ENCODE results near the gene SYNJ2.
A peak's percentile ranks its signal among the peaks of the same experiment; 100 is the strongest.

SYNJ2 gene

DNA sequence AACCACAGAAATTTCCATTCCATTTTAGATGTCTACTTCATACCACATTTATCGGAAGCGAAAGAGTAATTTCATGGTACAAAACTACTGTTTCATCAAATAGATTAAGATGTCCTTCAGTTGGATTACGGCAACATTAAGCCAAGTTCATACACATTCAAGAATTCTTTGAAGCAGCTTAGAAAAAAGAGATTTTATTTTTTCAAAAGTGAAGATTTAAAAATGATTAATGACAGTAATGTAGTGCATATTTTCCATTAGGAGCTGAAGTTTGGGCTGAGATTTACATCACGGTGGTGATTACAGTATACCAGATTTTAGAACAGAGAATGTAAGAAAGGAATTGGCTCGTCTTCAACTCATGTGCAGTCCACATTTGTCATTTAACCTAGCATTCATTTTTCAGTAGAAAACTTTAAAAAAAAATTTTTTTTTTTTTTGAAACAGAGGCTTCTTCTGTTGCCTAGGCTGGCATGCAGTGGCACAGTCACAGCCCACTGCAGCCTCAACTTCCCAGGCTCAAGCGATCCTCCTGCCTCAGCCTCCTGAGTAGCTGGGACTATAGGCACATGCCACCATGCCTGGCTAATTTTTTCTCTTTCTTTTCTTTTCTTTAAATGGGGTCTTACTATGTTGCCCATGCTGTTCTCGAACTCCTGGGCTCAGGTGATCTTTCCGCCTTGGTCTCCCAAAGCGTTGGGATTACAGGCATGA lies 1.9 kb downstream of the SYNJ2 start:
- no peaks in the 10 kb centered on the region for H3K9me3 Mint-ChIP-seq (ENCODE audit: low read depth)
- H3K36me3 Mint-ChIP-seq: no peaks in the 10 kb centered on the region
- no peaks in the 10 kb centered on the region for H3K27me3 Mint-ChIP-seq
- H3K4me1 Mint-ChIP-seq (ENCODE audit: low read depth): peaks cover 55% of the 10 kb centered on the region
- H3K4me3 Mint-ChIP-seq: peak overlapping the region; percentile 90
- H3K27ac Mint-ChIP-seq: peak overlapping the region; percentile 85

GRCh38 chr6:157984128-157984527 lies 2.5 kb downstream of the SYNJ2 start:
- H3K9me3 Mint-ChIP-seq (ENCODE audit: low read depth): no peaks in the 10 kb centered on the region
- no peaks in the 10 kb centered on the region for H3K36me3 Mint-ChIP-seq
- H3K27me3 Mint-ChIP-seq: no peaks in the 10 kb centered on the region
- H3K27ac Mint-ChIP-seq: peak overlapping the region; percentile 61
- peak overlapping the region; percentile 66 for H3K4me3 Mint-ChIP-seq
- H3K4me1 Mint-ChIP-seq (ENCODE audit: low read depth): peaks cover 61% of the 10 kb centered on the region

DNA sequence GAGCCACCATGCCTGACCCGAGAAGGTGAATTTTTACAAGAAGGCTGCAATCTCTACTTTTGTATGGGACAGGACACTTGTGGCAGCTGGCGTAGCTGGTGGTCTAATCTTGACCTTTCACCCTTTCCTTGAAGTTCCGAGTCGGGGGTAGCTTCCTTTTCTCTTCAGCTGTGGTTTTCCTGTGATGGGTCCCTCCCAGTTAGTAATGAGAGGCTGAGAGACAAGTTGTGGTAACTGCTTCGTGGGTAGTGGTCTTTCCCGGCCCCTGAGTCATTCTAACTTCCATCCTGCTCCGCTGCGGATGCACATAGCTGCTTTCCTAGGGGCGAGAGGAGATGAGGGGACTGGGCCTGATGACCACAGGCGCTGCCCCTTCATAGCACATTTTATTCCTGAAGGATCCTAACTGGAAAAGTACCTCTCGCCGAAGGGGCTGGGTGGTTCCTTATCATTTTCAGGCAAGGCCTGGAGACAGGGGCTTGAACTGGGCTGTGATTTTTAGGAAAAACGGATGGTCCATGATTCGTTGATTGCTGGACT lies 3.1 kb downstream of the SYNJ2 start:
- Mint-ChIP-seq H3K4me3 (peak overlapping the region; percentile 66), H3K27me3 (no peaks in the 10 kb centered on the region), H3K4me1 (ENCODE audit: low read depth) (peaks cover 62% of the 10 kb centered on the region), H3K27ac (peak overlapping the region; percentile 34), H3K36me3 (no peaks in the 10 kb centered on the region), H3K9me3 (ENCODE audit: low read depth) (no peaks in the 10 kb centered on the region)

- Mint-ChIP-seq H3K27ac (no peak overlapping the region), H3K36me3 (no peaks in the 10 kb centered on the region), H3K27me3 (no peaks in the 10 kb centered on the region), H3K9me3 (ENCODE audit: low read depth) (no peaks in the 10 kb centered on the region), H3K4me1 (ENCODE audit: low read depth) (peaks cover 62% of the 10 kb centered on the region), H3K4me3 (no peak overlapping the region)
Measured at GRCh38 chr6:157985378-157986155, 3.9 kb downstream of the SYNJ2 start.

- peaks cover 2% of the 10 kb centered on the region for H3K36me3 Mint-ChIP-seq
- H3K4me3 Mint-ChIP-seq: no peak overlapping the region
- H3K27ac Mint-ChIP-seq: no peak overlapping the region
- H3K4me1 Mint-ChIP-seq (ENCODE audit: low read depth): peaks cover 67% of the 10 kb centered on the region
- no peaks in the 10 kb centered on the region for H3K27me3 Mint-ChIP-seq
- no peaks in the 10 kb centered on the region for H3K9me3 Mint-ChIP-seq (ENCODE audit: low read depth)
Measured at GRCh38 chr6:157987788-157988699, 6.4 kb downstream of the SYNJ2 start.

DNA sequence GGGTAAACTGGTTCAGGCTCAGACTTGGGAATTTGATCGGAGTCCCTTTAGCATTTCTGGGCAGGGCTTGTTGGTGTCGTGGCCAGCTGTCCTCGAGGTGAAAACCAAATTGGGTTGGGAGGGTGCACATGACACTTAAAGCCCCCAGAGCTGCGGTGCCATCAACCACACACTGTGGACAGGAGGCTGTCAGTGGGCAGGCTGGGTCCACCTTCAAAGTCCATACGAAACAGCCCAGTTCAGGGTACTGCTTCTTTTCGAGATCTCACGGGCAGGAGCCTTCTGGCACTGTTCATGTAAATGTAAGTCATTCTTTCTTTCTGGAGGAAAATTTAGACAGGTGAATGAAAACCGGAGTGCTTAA lies 7.0 kb downstream of the SYNJ2 start:
- Mint-ChIP-seq H3K27ac (peak overlapping the region; percentile 16), H3K9me3 (ENCODE audit: low read depth) (no peaks in the 10 kb centered on the region), H3K4me1 (ENCODE audit: low read depth) (peaks cover 67% of the 10 kb centered on the region), H3K36me3 (peaks cover 2% of the 10 kb centered on the region), H3K4me3 (no peak overlapping the region), H3K27me3 (no peaks in the 10 kb centered on the region)

- Mint-ChIP-seq H3K36me3 (peaks cover 2% of the 10 kb centered on the region), H3K4me1 (ENCODE audit: low read depth) (peaks cover 64% of the 10 kb centered on the region), H3K27me3 (no peaks in the 10 kb centered on the region), H3K4me3 (no peak overlapping the region), H3K9me3 (ENCODE audit: low read depth) (no peaks in the 10 kb centered on the region), H3K27ac (peak overlapping the region; percentile 88)
Measured at GRCh38 chr6:157989541-157990289, 8.1 kb downstream of the SYNJ2 start.

GRCh38 chr6:157990321-157991066 lies 8.8 kb downstream of the SYNJ2 start:
- Mint-ChIP-seq H3K4me1 (ENCODE audit: low read depth) (peaks cover 58% of the 10 kb centered on the region), H3K9me3 (ENCODE audit: low read depth) (no peaks in the 10 kb centered on the region), H3K36me3 (peaks cover 2% of the 10 kb centered on the region), H3K4me3 (peak overlapping the region; percentile 84), H3K27ac (peak overlapping the region; percentile 88), H3K27me3 (no peaks in the 10 kb centered on the region)

- H3K4me3 Mint-ChIP-seq: no peak overlapping the region
- H3K9me3 Mint-ChIP-seq (ENCODE audit: low read depth): no peaks in the 10 kb centered on the region
- no peaks in the 10 kb centered on the region for H3K27me3 Mint-ChIP-seq
- peaks cover 2% of the 10 kb centered on the region for H3K36me3 Mint-ChIP-seq
- H3K27ac Mint-ChIP-seq: peak overlapping the region; percentile 88
- peaks cover 60% of the 10 kb centered on the region for H3K4me1 Mint-ChIP-seq (ENCODE audit: low read depth)
Measured at GRCh38 chr6:157991067-157991432, 9.4 kb downstream of the SYNJ2 start.

DNA sequence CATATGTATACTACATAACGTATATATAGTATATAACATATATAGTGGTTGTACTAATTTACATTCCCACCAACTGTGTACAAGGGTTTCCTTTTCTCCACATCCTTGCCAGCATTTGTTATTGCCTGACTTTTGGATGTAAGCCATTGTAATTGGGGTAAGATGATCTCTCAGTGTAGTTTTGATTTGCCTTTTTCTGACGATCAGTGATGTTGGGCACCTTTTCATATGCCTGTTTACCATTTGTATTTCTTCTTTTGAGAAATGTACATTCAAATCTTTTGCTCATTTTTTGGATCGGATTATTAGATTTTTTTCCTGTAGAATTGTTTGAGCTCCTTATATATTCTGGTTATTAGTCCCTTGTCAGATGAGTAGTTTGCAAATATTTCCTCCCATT lies 11.4 kb downstream of the SYNJ2 start:
- Mint-ChIP-seq H3K27me3 (no peaks in the 10 kb centered on the region), H3K4me1 (ENCODE audit: low read depth) (peaks cover 65% of the 10 kb centered on the region), H3K36me3 (peaks cover 5% of the 10 kb centered on the region), H3K4me3 (no peak overlapping the region), H3K9me3 (ENCODE audit: low read depth) (no peaks in the 10 kb centered on the region), H3K27ac (peak overlapping the region; percentile 10)

- Mint-ChIP-seq H3K9me3 (ENCODE audit: low read depth) (no peaks in the 10 kb centered on the region), H3K36me3 (peaks cover 5% of the 10 kb centered on the region), H3K27me3 (no peaks in the 10 kb centered on the region), H3K27ac (no peak overlapping the region), H3K4me3 (no peak overlapping the region), H3K4me1 (ENCODE audit: low read depth) (peaks cover 62% of the 10 kb centered on the region)
Measured at GRCh38 chr6:157994125-157994795, 12.6 kb downstream of the SYNJ2 start.

- no peak overlapping the region for H3K27ac Mint-ChIP-seq
- H3K4me1 Mint-ChIP-seq (ENCODE audit: low read depth): peaks cover 52% of the 10 kb centered on the region
- H3K27me3 Mint-ChIP-seq: no peaks in the 10 kb centered on the region
- H3K36me3 Mint-ChIP-seq: peaks cover 5% of the 10 kb centered on the region
- H3K9me3 Mint-ChIP-seq (ENCODE audit: low read depth): no peaks in the 10 kb centered on the region
- no peak overlapping the region for H3K4me3 Mint-ChIP-seq
Measured at GRCh38 chr6:157995458-157995857, 13.8 kb downstream of the SYNJ2 start.

GRCh38 chr6:157996201-157996712 lies 14.6 kb downstream of the SYNJ2 start:
- Mint-ChIP-seq H3K36me3 (peaks cover 5% of the 10 kb centered on the region), H3K4me1 (ENCODE audit: low read depth) (peaks cover 50% of the 10 kb centered on the region), H3K27ac (no peak overlapping the region), H3K27me3 (no peaks in the 10 kb centered on the region), H3K9me3 (ENCODE audit: low read depth) (no peaks in the 10 kb centered on the region), H3K4me3 (no peak overlapping the region)
